MM.1S (cell line): ENCODE results near the gene TMEM238L.

Source experiments
- DNase-seq: peaks from one replicate; pipeline ENCODE4 v3.0.0-alpha.2; 2015
- H2AFZ ChIP-seq: fragments of 300-600 bp; sonication (generic); 2 replicates; pipeline ENCODE4 v1.6.0; 2016; ENCODE audit warnings: antibody characterized with exemption, low read length
- H3F3A ChIP-seq: fragments of 300-600 bp; sonication (generic); 2 replicates; pipeline ENCODE4 v1.6.1; 2016; ENCODE audit warnings: mild to moderate bottlenecking, antibody characterized with exemption, low read length, moderate library complexity, mixed read lengths; ENCODE audit not compliant: insufficient read depth
- H3K27ac ChIP-seq: fragments of 300-600 bp; sonication (generic); 2 replicates; pipeline ENCODE4 v1.5.1; 2016; ENCODE audit warnings: mild to moderate bottlenecking, low read length
- H3K27me3 ChIP-seq: fragments of 300-600 bp; sonication (generic); replicated peaks from 2 replicates; pipeline ENCODE4 v1.6.0; 2016; ENCODE audit warnings: low read length; ENCODE audit not compliant: insufficient read depth
- H3K36me3 ChIP-seq: fragments of 300-600 bp; sonication (generic); replicated peaks from 2 replicates; pipeline ENCODE4 v1.6.1; 2016; ENCODE audit warnings: mild to moderate bottlenecking, low read length, mixed read lengths; ENCODE audit not compliant: insufficient read depth
- H3K4me1 ChIP-seq: fragments of 300-600 bp; sonication (generic); 2 replicates; pipeline ENCODE4 v1.6.1; 2016; ENCODE audit warnings: low read length, mixed read lengths
- H3K4me2 ChIP-seq: fragments of 300-600 bp; sonication (generic); 2 replicates; pipeline ENCODE4 v1.6.0; 2016; ENCODE audit warnings: low read depth, low read length
- H3K4me3 ChIP-seq: fragments of 300-600 bp; sonication (generic); 2 replicates; pipeline ENCODE4 v1.5.1; 2016; ENCODE audit warnings: low read length, mixed read lengths
- H3K79me2 ChIP-seq: fragments of 300-600 bp; sonication (generic); 2 replicates; pipeline ENCODE4 v1.6.1; 2016; ENCODE audit warnings: mixed run types, low read length, mixed read lengths
- H3K9ac ChIP-seq: fragments of 300-600 bp; sonication (generic); 2 replicates; pipeline ENCODE4 v1.6.1; 2016; ENCODE audit warnings: low read length, mixed read lengths
- H3K9me2 ChIP-seq: fragments of 300-600 bp; sonication (generic); replicated peaks from 2 replicates; pipeline ENCODE4 v1.6.1; 2016; ENCODE audit warnings: mild to moderate bottlenecking, low read length, mixed read lengths; ENCODE audit not compliant: insufficient read depth
- H3K9me3 ChIP-seq: fragments of 300-600 bp; sonication (generic); replicated peaks from 2 replicates; pipeline ENCODE4 v1.6.1; 2016; ENCODE audit warnings: mild to moderate bottlenecking, low read length, mixed read lengths; ENCODE audit not compliant: insufficient read depth
- H4K20me1 ChIP-seq: fragments of 300-600 bp; sonication (generic); 2 replicates; pipeline ENCODE4 v1.6.1; 2016; ENCODE audit warnings: mild to moderate bottlenecking, low read length, moderate library complexity, mixed read lengths; ENCODE audit not compliant: insufficient read depth
- EZH2 ChIP-seq: fragments of 300-600 bp; sonication (generic); optimal IDR thresholded peaks from 2 replicates; pipeline ENCODE3; 2017; ENCODE audit warnings: low read depth, mild to moderate bottlenecking, antibody characterized with exemption, low read length, mixed read lengths
- EZH2phosphoT487 ChIP-seq: fragments of 300-600 bp; sonication (generic); IDR thresholded peaks from 2 replicates; pipeline ENCODE4 v1.6.1; 2018; ENCODE audit warnings: antibody characterized with exemption, low read length
- TF ChIP-seq, protein P1 (sequence below): fragments of 300-600 bp; sonication (generic); IDR thresholded peaks from 2 replicates; pipeline ENCODE4 v1.5.1; 2016; ENCODE audit warnings: antibody characterized with exemption, low read length, mixed read lengths

Gene TMEM238L

DNA sequence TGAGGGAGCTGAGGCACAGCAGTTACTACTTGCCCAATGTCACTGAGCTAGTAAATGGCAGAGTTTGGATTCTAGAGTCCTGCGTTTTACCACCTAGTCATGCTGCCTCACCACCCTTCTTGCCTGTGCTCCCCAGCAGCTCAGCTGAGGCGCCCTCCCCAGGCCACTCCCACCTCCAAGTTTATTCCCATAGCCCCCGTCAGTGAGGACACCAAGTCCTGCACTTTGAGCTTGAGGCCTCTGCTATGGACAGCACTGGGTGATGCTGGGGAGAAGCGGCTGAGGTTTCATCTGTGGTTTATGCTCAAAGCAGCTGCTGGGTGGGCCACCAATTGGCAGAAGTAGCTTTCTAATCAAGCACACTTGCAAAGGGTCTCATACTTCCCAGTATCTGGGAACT lies 36.7 kb downstream of the TMEM238L start:
- Histone ChIP-seq H3K27me3 (no peaks in the 10 kb centered on the region), H3K9ac (no peak overlapping the region), H3K27ac (no peak overlapping the region), H2AFZ (no peak overlapping the region), H3F3A (no peaks in the 10 kb centered on the region), H4K20me1 (no peaks in the 10 kb centered on the region), H3K9me2 (no peaks in the 10 kb centered on the region), H3K36me3 (no peaks in the 10 kb centered on the region), H3K79me2 (no peaks in the 10 kb centered on the region), H3K4me3 (no peak overlapping the region), H3K4me2 (no peak overlapping the region), H3K9me3 (no peaks in the 10 kb centered on the region), H3K4me1 (no peaks in the 10 kb centered on the region)
- TF ChIP-seq EZH2phosphoT487 (no peak), EZH2 (no peak)
- TF ChIP-seq, protein P1, sequence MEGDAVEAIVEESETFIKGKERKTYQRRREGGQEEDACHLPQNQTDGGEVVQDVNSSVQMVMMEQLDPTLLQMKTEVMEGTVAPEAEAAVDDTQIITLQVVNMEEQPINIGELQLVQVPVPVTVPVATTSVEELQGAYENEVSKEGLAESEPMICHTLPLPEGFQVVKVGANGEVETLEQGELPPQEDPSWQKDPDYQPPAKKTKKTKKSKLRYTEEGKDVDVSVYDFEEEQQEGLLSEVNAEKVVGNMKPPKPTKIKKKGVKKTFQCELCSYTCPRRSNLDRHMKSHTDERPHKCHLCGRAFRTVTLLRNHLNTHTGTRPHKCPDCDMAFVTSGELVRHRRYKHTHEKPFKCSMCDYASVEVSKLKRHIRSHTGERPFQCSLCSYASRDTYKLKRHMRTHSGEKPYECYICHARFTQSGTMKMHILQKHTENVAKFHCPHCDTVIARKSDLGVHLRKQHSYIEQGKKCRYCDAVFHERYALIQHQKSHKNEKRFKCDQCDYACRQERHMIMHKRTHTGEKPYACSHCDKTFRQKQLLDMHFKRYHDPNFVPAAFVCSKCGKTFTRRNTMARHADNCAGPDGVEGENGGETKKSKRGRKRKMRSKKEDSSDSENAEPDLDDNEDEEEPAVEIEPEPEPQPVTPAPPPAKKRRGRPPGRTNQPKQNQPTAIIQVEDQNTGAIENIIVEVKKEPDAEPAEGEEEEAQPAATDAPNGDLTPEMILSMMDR = no peak
- DNase-seq = no peak

DNA sequence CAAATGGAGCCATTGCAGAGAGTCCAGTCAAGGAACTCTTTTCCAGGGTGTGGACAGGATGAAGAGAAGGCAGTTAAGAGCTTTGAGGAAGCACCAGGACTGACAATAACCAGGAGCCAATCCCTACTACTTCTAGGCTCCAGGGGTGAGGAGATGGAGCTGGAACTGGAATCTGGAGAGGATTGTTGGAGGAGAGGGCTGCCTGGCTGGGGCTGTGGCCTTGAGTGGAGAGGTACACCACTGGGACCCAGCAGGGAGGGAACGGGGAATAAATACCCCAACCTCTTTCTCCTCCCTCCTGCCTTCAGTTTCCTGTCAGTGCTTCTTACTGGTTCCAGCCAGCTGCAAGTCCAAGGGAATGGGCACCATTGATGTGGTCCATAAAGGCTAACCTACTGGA lies 41.9 kb downstream of the TMEM238L start:
- H3K9me3 ChIP-seq = no peaks in the 10 kb centered on the region
- no peak for DNase-seq
- H3K79me2 ChIP-seq = no peaks in the 10 kb centered on the region
- H3K4me3 ChIP-seq = no peak overlapping the region
- H3K27me3 ChIP-seq = no peaks in the 10 kb centered on the region
- H3K4me1 ChIP-seq = no peaks in the 10 kb centered on the region
- no peaks in the 10 kb centered on the region for H4K20me1 ChIP-seq
- no peak overlapping the region for H3K4me2 ChIP-seq
- no peaks in the 10 kb centered on the region for H3K9me2 ChIP-seq
- H3K36me3 ChIP-seq = no peaks in the 10 kb centered on the region
- no peaks in the 10 kb centered on the region for H3F3A ChIP-seq
- TF ChIP-seq EZH2phosphoT487 (no peak), EZH2 (no peak)
- TF ChIP-seq, protein P1 = no peak
- H3K27ac ChIP-seq = no peak overlapping the region
- H2AFZ ChIP-seq = no peak overlapping the region
- H3K9ac ChIP-seq = no peak overlapping the region

DNA sequence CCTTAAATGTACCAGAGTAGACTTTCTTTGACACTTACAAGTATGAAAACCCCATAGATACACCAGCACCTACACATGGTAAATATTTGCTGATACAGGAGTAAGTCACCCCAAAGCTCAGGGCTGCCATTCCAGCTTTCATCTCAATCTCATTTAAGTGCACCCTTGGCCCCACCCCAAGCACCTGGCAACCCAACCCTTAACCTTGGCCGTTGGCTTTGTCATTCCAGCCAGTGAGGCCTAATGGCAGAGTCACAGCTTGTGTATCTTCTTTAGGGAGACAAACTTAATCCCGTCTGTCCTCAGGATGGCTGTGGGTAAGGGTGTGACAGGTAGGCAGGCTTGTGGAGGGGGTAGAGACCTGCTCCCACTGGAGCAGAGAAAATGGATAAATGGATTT lies 42.6 kb downstream of the TMEM238L start:
- no peaks in the 10 kb centered on the region for H3K4me1 ChIP-seq
- H3K4me2 ChIP-seq = no peak overlapping the region
- no peaks in the 10 kb centered on the region for H3K79me2 ChIP-seq
- DNase-seq = no peak
- H3K9ac ChIP-seq = no peak overlapping the region
- no peaks in the 10 kb centered on the region for H3K27me3 ChIP-seq
- H3K9me2 ChIP-seq = no peaks in the 10 kb centered on the region
- no peak overlapping the region for H3K27ac ChIP-seq
- H2AFZ ChIP-seq = no peak overlapping the region
- H3K4me3 ChIP-seq = no peak overlapping the region
- no peaks in the 10 kb centered on the region for H3K9me3 ChIP-seq
- H3K36me3 ChIP-seq = no peaks in the 10 kb centered on the region
- H3F3A ChIP-seq = no peaks in the 10 kb centered on the region
- TF ChIP-seq EZH2 (no peak), EZH2phosphoT487 (no peak)
- TF ChIP-seq, protein P1 = no peak
- no peaks in the 10 kb centered on the region for H4K20me1 ChIP-seq
